ENCODE data around the gene CORO1A.
A peak's percentile ranks its signal among the peaks of the same experiment; 100 is the strongest.
"Not testable (repeated sequence)": the region's sequence is repeated elsewhere in the genome, so short reads cannot be mapped to it uniquely, and the experiment has no call there.

The CORO1A gene

GRCh38 chr16:30183233-30184095 lies at the start of gene CORO1A:
CORO1A (plus strand) TSS chr16:30183602; CDS start chr16:30185210, 1,608 bp downstream.
- peak; percentile 49 for DNase-seq (ENCODE audit: low read depth)

- DNase-seq (ENCODE audit: low read depth), result no peak
Measured at GRCh38 chr16:30136971-30137605, 46.3 kb upstream of the CORO1A start.

GRCh38 chr16:30137897-30138296 lies 45.5 kb upstream of the CORO1A start:
- DNase-seq (ENCODE audit: low read depth), result no peak

- no peak for DNase-seq (ENCODE audit: low read depth)
Measured at GRCh38 chr16:30139583-30140481, 43.6 kb upstream of the CORO1A start.

GRCh38 chr16:30141750-30142149 lies 41.7 kb upstream of the CORO1A start:
- no peak for DNase-seq (ENCODE audit: low read depth)

- DNase-seq (ENCODE audit: low read depth), result no peak
Measured at GRCh38 chr16:30142672-30143346, 40.6 kb upstream of the CORO1A start.

GRCh38 chr16:30143347-30143702 lies 40.1 kb upstream of the CORO1A start:
- DNase-seq (ENCODE audit: low read depth), result no peak

- no peak for DNase-seq (ENCODE audit: low read depth)
Measured at GRCh38 chr16:30144017-30144416, 39.4 kb upstream of the CORO1A start.

- no peak for DNase-seq (ENCODE audit: low read depth)
Measured at GRCh38 chr16:30144917-30145316, 38.5 kb upstream of the CORO1A start.

- no peak for DNase-seq (ENCODE audit: low read depth)
Measured at GRCh38 chr16:30145657-30146056, 37.7 kb upstream of the CORO1A start.

- DNase-seq (ENCODE audit: low read depth), result no peak
Measured at GRCh38 chr16:30147843-30148510, 35.4 kb upstream of the CORO1A start.

GRCh38 chr16:30149250-30149930 lies 34.0 kb upstream of the CORO1A start:
- no peak for DNase-seq (ENCODE audit: low read depth)

- DNase-seq (ENCODE audit: low read depth), result no peak
Measured at GRCh38 chr16:30151091-30151490, 32.3 kb upstream of the CORO1A start.

- DNase-seq (ENCODE audit: low read depth), result no peak
Measured at GRCh38 chr16:30152517-30152916, 30.9 kb upstream of the CORO1A start.

GRCh38 chr16:30155188-30155587 lies 28.2 kb upstream of the CORO1A start:
- DNase-seq (ENCODE audit: low read depth), result no peak

- no peak for DNase-seq (ENCODE audit: low read depth)
Measured at GRCh38 chr16:30157214-30157613, 26.2 kb upstream of the CORO1A start.

- DNase-seq (ENCODE audit: low read depth), result no peak
Measured at GRCh38 chr16:30163538-30163937, 19.9 kb upstream of the CORO1A start.

GRCh38 chr16:30166202-30166902 lies 17.1 kb upstream of the CORO1A start:
- DNase-seq (ENCODE audit: low read depth), result no peak

GRCh38 chr16:30168746-30169145 lies 14.7 kb upstream of the CORO1A start:
- not testable (repeated sequence) for DNase-seq (ENCODE audit: low read depth)

- DNase-seq (ENCODE audit: low read depth), result not testable (repeated sequence)
Measured at GRCh38 chr16:30169416-30169815, 14.0 kb upstream of the CORO1A start.
